T-helper 22 cell (primary cell): ENCODE data around the gene ZNF576.
"Not testable (repeated sequence)": the region's sequence is repeated elsewhere in the genome, so short reads cannot be mapped to it uniquely, and the experiment has no call there.

Experiments
- DNase-seq: peaks from one replicate; pipeline ENCODE4 v3.0.0-alpha.2; 2020; ENCODE audit warnings: low read depth

The ZNF576 gene

GRCh38 chr19:43575156-43575950 is 21.0 kb upstream of the ZNF576 start, which contains the start of the genes PINLYP and XRCC1:
PINLYP (plus strand) TSS chr19:43575801; CDS start chr19:43577192, 1,391 bp downstream.
XRCC1 (minus strand) TSS chr19:43575527; CDS start chr19:43575458, 69 bp downstream.
- peak; percentile 98 for DNase-seq

GRCh38 chr19:43575955-43576878 is 20.2 kb upstream of the ZNF576 start:
- no peak for DNase-seq

- DNase-seq: no peak
Measured at GRCh38 chr19:43578787-43579186, 17.6 kb upstream of the ZNF576 start.

- no peak for DNase-seq
Measured at GRCh38 chr19:43581467-43581866, 14.9 kb upstream of the ZNF576 start.

GRCh38 chr19:43582495-43582894 is 13.9 kb upstream of the ZNF576 start:
- DNase-seq: no peak

- no peak for DNase-seq
Measured at GRCh38 chr19:43584484-43584883, 11.9 kb upstream of the ZNF576 start.

GRCh38 chr19:43586346-43586745 is 10.0 kb upstream of the ZNF576 start:
- DNase-seq: no peak

GRCh38 chr19:43587029-43587428 is 9.4 kb upstream of the ZNF576 start:
- not testable (repeated sequence) for DNase-seq

- no peak for DNase-seq
Measured at GRCh38 chr19:43589277-43589676, 7.1 kb upstream of the ZNF576 start.

GRCh38 chr19:43589678-43590077 is 6.7 kb upstream of the ZNF576 start:
- no peak for DNase-seq

- no peak for DNase-seq
Measured at GRCh38 chr19:43591904-43592772, 4.3 kb upstream of the ZNF576 start.

GRCh38 chr19:43592800-43593350 is 3.5 kb upstream of the ZNF576 start:
- no peak for DNase-seq

- no peak for DNase-seq
Measured at GRCh38 chr19:43594081-43594697, 2.2 kb upstream of the ZNF576 start.

- DNase-seq: peak; percentile 57
Measured at GRCh38 chr19:43594710-43595604, 1.4 kb upstream of the ZNF576 start.

GRCh38 chr19:43595605-43595998 is 793 bp upstream of the ZNF576 start:
- DNase-seq: no peak

- DNase-seq: no peak
Measured at GRCh38 chr19:43596842-43597461, 557 bp downstream of the ZNF576 start.

GRCh38 chr19:43597876-43598275 is 1.5 kb downstream of the ZNF576 start:
- DNase-seq: no peak

- DNase-seq: no peak
Measured at GRCh38 chr19:43598445-43599240, 2.2 kb downstream of the ZNF576 start.
